Measurements from ENCODE around the gene LTB4R2. TPM values are rescaled to one million over a fixed set of nuclear protein-coding genes. Genes with fewer than 3 reads are reported as not detected.

Gene LTB4R2, protein sequence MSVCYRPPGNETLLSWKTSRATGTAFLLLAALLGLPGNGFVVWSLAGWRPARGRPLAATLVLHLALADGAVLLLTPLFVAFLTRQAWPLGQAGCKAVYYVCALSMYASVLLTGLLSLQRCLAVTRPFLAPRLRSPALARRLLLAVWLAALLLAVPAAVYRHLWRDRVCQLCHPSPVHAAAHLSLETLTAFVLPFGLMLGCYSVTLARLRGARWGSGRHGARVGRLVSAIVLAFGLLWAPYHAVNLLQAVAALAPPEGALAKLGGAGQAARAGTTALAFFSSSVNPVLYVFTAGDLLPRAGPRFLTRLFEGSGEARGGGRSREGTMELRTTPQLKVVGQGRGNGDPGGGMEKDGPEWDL
- 10 to 100 TPM; 12.6 to 18.8 TPM for total RNA-seq

DNA sequence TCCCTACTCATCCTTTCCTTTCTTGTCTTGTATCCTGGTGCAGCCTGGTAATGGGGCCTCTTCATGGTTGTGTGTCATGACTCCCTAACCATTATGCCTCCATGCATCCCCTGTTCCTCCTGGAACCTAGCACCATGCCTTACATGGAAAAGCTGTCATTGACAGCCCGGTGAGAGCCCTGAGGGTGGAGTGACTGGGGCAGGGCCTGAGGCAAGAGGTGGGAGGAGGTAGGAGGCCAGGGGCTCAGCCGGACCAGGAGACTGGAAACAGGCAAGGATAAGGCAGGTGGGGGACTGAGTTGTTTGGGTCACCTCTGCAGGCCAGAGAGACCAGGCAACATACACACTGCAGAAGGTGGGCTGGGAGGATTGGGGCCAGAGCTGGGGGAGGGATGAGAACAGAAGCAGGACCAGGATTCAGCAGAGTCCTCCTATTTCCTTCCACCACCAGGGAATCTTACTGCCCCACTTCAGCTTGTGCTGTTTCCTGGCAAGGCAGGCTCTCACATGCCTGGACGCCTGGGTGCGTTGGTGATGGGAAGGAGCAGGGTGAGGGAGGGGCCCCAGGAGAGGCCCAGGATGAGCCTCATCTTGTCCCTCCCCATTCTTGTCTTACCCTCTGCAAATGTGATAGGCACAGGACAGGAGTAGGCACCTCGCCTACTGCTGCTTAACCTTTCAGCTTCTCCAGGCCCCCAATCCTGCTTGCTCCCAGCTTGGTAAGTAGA lies at the start of gene LTB4R2:
TSS of gene LTB4R2 (plus strand) at position 603 of the 727 bp plus-strand sequence. CDS start 525 bp downstream, outside the sequence.
- Mint-ChIP-seq H3K36me3 (peaks cover 39% of the 10 kb centered on the region), H3K4me1 (peaks cover 62% of the 10 kb centered on the region), H3K9me3 (ENCODE audit: low read depth) (no peaks in the 10 kb centered on the region), H3K4me3 (peak within 1 kb of the TSS; percentile 75), H3K27ac (peak within 1 kb of the TSS; percentile 80), H3K27me3 (no peaks in the 10 kb centered on the region)
- ATAC-seq (no peak), DNase-seq (no peak)
- CTCF ChIA-PET, result interaction anchor here (1.5 to 20.8 kb wide), 14 partner anchors 11 to 195 kb away, joined by 4 to 541 read pairs (median 24); partner anchors contain the start of genes ADCY4, CBLN3, CHMP4A and DCAF11

DNA sequence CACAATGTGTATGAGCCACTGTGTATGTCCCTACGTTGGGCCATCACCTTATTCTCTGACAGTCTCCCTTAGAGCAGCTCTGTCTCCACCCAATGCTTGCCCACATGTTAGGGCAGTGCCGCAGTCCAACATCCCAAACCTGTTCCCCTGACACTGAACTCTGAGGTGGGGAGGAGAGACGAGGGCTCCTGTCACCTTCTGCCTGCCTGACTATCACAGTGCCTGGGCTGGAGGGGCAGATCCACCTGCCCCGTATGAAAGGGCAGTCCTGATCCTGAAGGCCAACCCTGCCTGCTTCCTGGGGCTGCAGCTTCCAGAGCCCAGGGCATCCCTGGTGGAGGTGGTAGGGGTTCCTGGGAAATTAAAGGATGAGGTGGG lies 49.2 kb upstream of the LTB4R2 start:
- H3K4me1 Mint-ChIP-seq, result no peaks in the 10 kb centered on the region
- H3K9me3 Mint-ChIP-seq (ENCODE audit: low read depth), result no peaks in the 10 kb centered on the region

DNA sequence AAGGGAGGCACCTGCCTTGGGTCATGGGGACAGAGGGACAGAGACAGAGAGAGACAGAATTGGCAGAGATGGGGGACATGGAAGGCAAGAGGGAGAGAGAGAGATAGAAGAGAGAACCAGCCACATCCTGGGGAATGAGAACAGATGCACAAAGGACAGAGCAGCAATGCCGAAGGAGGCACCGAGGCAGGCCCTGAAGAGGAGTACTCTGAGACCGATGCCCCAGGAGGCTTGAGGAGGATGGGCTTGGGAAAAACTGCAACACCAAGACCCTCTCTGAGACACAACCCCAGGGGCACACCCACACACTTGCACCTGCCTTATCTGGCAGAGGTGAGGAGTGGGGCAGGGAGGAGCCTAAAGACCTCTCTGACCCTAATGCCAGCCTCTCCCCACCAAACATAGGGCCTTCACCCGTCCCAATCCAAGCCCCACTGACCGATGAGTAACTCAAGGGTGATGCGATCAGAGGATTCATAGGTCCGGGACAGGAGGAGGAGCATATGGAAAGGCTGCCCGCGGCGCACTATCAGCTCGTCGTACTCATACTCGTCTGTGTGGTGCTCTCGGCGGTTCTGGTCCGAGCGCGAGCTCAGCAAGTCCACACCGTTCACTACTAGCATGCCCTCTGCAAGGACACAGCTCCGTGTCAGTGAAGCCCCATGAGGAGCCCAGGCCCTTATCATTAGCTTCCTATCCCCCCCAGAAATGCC lies 48.5 kb upstream of the LTB4R2 start:
- no peak overlapping the region for H3K4me3 Mint-ChIP-seq
- no peaks in the 10 kb centered on the region for H3K9me3 Mint-ChIP-seq (ENCODE audit: low read depth)
- no peaks in the 10 kb centered on the region for H3K36me3 Mint-ChIP-seq
- no peak overlapping the region for H3K27ac Mint-ChIP-seq
- no peaks in the 10 kb centered on the region for H3K27me3 Mint-ChIP-seq
- H3K4me1 Mint-ChIP-seq, result no peaks in the 10 kb centered on the region
- DNase-seq (no peak), ATAC-seq (no peak)
- CTCF ChIA-PET, result interaction anchor here (0.7 to 1.9 kb wide), 3 partner anchors 10 to 18 kb away, joined by 3 to 10 read pairs (median 4); partner anchors contain the start of gene RABGGTA

More for the DNA sequence above, 49.2 kb upstream of the LTB4R2 start:
- H3K4me3 Mint-ChIP-seq, result no peak overlapping the region
- CTCF ChIA-PET, result no interaction called here
- H3K36me3 Mint-ChIP-seq, result no peaks in the 10 kb centered on the region
- DNase-seq (no peak), ATAC-seq (no peak)
- H3K27ac Mint-ChIP-seq, result no peak overlapping the region
- H3K27me3 Mint-ChIP-seq, result no peaks in the 10 kb centered on the region

DNA sequence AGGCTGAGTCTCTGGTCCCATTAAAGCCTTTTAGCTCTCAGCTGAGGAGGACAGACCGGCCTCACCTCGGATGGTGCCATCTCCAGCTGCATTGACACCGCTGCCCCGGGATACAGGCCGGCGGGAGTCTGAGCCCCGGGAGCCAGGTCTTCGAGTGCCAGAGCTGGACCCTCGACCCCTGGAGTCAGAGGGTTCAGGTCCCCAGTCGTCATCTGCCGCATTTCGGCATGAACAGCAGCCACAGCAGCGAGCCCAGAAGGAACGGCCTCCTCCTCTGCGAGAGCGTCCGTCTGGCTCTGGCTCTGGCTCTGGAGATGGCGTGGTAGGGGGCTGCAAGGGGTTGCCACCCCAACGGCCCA lies 48.0 kb upstream of the LTB4R2 start:
- ATAC-seq (no peak), DNase-seq (no peak)
- Mint-ChIP-seq H3K27me3 (no peaks in the 10 kb centered on the region), H3K4me3 (no peak overlapping the region), H3K4me1 (no peaks in the 10 kb centered on the region), H3K27ac (no peak overlapping the region), H3K36me3 (peaks cover 5% of the 10 kb centered on the region), H3K9me3 (ENCODE audit: low read depth) (no peaks in the 10 kb centered on the region)
- CTCF ChIA-PET, result interaction anchor here (0.7 to 1.9 kb wide), 3 partner anchors 10 to 19 kb away, joined by 3 to 10 read pairs (median 4); partner anchors contain the start of gene RABGGTA

DNA sequence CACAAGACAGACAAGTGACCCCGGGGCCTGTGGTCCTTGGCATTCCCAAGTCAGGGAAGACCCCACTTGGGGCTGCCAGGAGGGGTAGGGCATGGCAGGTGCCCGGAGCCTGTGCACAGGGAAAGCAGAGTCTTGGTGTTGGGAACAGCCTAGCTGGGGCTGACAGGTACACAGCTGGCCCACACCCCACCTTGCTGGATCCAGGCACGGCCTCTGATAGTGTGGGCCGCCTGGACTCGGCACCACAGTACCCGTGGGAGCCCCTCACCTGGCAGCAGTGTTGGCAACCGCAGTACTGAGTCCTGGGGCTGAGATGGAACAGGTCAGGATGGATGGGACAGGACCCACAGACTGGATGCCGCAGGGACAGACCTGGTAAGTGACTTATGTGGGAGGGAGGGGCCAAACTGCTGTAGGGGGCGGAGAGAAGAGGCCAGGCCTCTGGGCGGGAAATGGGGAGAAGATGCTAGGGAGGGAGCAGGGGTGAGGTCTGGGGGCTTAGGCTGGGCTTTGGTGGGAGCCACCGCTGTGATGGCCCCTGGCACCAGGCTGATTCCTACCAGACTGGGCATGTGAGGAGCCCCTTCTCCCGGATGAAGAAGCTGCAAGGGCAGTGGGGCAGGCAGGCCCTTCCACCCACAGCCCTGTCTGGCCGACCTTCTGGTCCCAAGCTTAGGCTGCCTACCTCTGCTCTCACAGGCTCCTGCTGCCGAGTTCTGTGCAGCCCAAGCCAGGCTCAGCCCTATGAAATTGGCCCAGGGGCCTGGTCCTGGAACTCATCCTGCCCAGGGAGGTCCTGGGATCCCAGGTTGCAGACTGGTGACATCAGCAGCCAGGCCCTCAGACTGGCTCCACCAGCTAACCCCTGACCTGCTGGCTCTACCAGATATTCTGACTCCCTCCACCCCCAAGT lies 46.9 kb upstream of the LTB4R2 start, which contains the start of gene TGM1:
TSS of gene TGM1 (minus strand) at position 357 of the 913 bp plus-strand sequence. CDS start 825 bp downstream, outside the sequence.
- Mint-ChIP-seq H3K27ac (no peak within 1 kb of the TSS), H3K27me3 (no peaks in the 10 kb centered on the region), H3K4me3 (no peak within 1 kb of the TSS), H3K9me3 (ENCODE audit: low read depth) (no peaks in the 10 kb centered on the region), H3K36me3 (peaks cover 10% of the 10 kb centered on the region), H3K4me1 (no peaks in the 10 kb centered on the region)
- ATAC-seq (no peak), DNase-seq (no peak)
- CTCF ChIA-PET, result interaction anchor here (1.4 to 1.9 kb wide), 2 partner anchors 8 to 11 kb away, joined by 4 to 10 read pairs; partner anchors contain the start of gene RABGGTA

DNA sequence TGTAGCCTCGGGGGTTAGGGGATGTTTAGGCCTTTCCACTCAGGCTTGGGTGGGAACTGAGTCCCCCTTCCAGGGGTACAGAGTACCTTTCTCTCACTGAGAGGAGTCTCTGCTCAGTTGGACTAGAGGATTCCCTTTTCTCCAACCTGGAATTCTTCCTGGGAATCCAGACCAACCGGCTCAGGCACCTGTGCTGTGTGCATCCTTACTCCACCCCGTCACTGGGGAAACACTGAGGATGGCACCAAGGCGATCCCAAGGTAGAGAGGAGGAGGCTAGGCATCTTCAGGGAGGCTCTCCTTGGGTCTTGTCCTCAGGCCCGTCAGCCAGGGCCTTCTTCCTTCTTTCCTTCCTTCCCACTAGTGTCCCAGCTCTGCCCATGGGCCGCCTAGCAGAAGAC lies 46.1 kb upstream of the LTB4R2 start:
- Mint-ChIP-seq H3K36me3 (peaks cover 10% of the 10 kb centered on the region), H3K4me1 (no peaks in the 10 kb centered on the region), H3K27ac (no peak overlapping the region), H3K4me3 (no peak overlapping the region), H3K27me3 (no peaks in the 10 kb centered on the region), H3K9me3 (ENCODE audit: low read depth) (no peaks in the 10 kb centered on the region)
- CTCF ChIA-PET, result interaction anchor here (1.5 kb wide), 1 partner anchor 48 kb away, joined by 4 read pairs; the partner anchor contains the start of gene MDP1
- ATAC-seq, result no peak
- DNase-seq, result no peak

DNA sequence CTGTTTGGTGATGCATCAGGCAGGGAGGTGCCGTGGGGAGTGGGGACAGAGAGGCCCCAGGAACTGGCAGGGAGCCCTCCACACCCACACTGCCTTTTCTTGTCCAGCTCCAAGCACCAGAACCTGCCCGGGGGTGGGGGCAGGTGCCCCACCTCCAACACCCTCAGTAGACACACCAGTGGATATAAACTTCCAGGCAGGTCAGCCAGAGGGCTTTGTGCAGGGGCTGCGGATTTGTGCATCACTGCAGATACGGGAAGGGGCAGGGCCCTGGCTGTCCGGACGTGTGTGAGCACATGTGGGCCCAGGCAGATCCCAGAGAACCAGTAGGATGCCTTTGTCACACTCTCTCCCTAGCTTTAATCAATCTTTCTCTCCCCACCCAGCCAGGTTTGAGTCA lies 45.6 kb upstream of the LTB4R2 start:
- H3K4me1 Mint-ChIP-seq, result no peaks in the 10 kb centered on the region
- DNase-seq (no peak), ATAC-seq (no peak)
- H3K36me3 Mint-ChIP-seq, result peaks cover 10% of the 10 kb centered on the region
- no peaks in the 10 kb centered on the region for H3K9me3 Mint-ChIP-seq (ENCODE audit: low read depth)
- H3K27ac Mint-ChIP-seq, result no peak overlapping the region
- CTCF ChIA-PET, result interaction anchor here (0.8 to 16.6 kb wide), 3 partner anchors 12 to 49 kb away, joined by 3 to 275 read pairs (median 4); partner anchors contain the start of genes MDP1 and TINF2
- H3K4me3 Mint-ChIP-seq, result no peak overlapping the region
- H3K27me3 Mint-ChIP-seq, result no peaks in the 10 kb centered on the region

DNA sequence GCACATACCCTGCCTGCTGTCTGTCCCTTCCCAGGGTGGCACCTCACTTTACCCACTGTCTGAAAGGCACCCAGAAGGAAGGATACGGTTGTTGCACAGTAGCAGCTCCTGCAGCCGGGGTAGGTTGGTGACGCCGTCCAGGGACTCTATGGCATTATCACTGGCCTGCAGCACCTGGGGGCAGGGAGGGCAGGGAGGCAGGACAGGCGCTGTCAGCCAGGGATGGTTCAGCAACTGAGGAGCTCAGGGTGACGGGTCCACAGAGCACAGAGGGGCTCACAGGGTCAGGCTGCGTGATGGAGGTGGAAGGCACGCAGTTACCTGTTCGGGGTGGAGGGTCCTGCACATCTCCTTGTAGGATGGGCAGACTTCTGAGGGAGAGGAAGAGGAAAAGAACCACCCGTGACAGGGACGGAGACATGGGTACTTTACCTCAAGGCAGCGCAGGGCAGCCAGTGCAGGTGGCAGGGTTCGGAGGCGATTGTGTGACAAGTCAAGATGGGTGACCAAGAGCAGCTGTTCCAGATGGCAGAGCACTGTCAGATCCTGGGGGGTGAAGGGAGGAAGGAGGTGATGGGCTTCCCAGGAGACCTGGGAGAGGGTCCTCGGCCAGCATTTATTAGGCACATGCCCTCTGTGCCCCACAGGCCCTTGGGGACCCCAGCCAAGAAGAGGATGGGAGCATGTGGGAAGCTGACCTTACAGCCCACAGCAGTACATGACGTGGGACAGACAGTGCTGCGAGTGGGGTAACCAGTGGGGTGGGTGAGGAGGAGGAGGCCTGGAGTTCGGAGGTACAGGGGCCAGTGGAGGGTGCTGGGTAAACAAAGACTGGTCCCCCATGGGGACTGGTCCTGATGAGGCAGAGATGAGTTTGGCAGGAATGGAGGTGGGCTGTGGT lies 43.3 kb upstream of the LTB4R2 start:
- Mint-ChIP-seq H3K27me3 (no peaks in the 10 kb centered on the region), H3K9me3 (ENCODE audit: low read depth) (no peaks in the 10 kb centered on the region), H3K4me3 (no peak overlapping the region), H3K36me3 (peaks cover 10% of the 10 kb centered on the region), H3K27ac (no peak overlapping the region), H3K4me1 (peaks cover 12% of the 10 kb centered on the region)
- CTCF ChIA-PET, result interaction anchor here (1.1 to 16.6 kb wide), 4 partner anchors 13 to 33 kb away, joined by 3 to 275 read pairs (median 30); partner anchors contain the start of genes DHRS1, NOP9 and TINF2
- no peak for ATAC-seq
- DNase-seq, result no peak

DNA sequence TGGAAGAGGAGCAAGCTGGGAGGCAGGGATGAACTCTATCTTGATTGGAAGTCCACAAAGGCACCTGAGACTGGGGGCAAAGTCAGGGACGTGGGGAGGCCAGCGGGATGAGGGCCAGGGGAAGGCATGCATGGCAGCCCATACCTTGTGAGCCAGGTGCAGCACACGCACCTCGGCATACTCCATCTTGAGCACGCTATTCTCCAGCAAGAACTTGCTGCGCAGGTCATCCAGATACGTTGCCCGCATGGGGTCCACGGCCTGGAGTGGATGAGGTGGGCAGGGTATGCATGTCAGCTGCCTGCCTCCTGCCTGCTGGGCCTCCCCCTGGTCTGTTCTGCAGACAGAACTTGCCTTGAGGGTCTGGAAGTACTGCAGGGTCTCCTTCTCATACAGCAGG lies 42.4 kb upstream of the LTB4R2 start:
- H3K27ac Mint-ChIP-seq, result no peak overlapping the region
- H3K4me3 Mint-ChIP-seq, result no peak overlapping the region
- ATAC-seq, result no peak
- no peak for DNase-seq
- peaks cover 21% of the 10 kb centered on the region for H3K4me1 Mint-ChIP-seq
- H3K36me3 Mint-ChIP-seq, result peaks cover 10% of the 10 kb centered on the region
- H3K9me3 Mint-ChIP-seq (ENCODE audit: low read depth), result no peaks in the 10 kb centered on the region
- H3K27me3 Mint-ChIP-seq, result no peaks in the 10 kb centered on the region
- CTCF ChIA-PET, result interaction anchor here (6.3 to 16.6 kb wide), 2 partner anchors 18 to 32 kb away, joined by 53 to 275 read pairs; partner anchors contain the start of genes DHRS1, NOP9 and TINF2

DNA sequence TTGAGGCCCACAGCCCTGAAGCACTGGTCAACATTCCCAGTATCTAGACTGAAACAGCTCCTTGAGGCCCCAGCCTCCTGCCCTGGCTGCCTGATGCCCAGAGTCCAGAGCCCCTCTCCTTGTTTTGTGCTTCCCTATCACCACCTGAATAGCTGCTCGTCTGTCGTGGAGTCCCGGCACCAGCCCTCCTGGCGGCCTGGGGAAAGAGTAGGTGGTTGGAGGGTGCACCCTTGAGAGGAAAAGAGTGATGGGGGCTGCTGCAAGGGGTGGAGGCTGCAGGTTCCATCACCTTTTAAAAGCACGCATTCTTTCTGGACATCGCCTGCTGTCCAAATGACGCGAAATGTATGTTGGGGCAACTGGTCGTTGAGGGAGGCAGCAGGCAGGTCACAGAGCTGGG lies 41.7 kb upstream of the LTB4R2 start:
- no peak for DNase-seq
- Mint-ChIP-seq H3K27me3 (no peaks in the 10 kb centered on the region), H3K36me3 (peaks cover 10% of the 10 kb centered on the region), H3K9me3 (ENCODE audit: low read depth) (no peaks in the 10 kb centered on the region), H3K4me3 (no peak overlapping the region), H3K27ac (no peak overlapping the region), H3K4me1 (peaks cover 27% of the 10 kb centered on the region)
- CTCF ChIA-PET, result interaction anchor here (0.6 to 16.6 kb wide), 4 partner anchors 18 to 164 kb away, joined by 3 to 275 read pairs (median 28); partner anchors contain the start of genes CHMP4A, DHRS1, NOP9 and TINF2
- no peak for ATAC-seq

DNA sequence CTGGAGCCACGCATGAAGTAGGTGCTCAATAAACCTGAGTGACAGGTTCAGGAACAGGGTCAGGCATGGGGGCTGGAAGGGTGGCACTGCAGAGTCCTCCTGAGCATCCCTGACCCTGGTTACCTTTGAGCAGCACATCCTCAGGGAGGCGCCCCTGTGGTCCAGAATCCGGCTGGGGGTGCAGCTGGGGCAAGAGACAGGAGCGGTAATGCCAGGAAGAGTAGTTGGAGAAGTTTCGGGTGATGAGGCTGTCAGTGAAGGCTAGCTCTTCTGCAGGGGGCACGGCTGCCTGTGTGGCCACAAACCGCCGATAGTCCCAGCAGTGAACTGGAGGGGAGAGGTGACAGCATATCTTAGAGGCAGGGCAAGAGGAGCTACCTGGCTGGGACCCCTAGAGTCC lies 40.6 kb upstream of the LTB4R2 start:
- no peaks in the 10 kb centered on the region for H3K27me3 Mint-ChIP-seq
- no peak for DNase-seq
- no peak overlapping the region for H3K27ac Mint-ChIP-seq
- no peak overlapping the region for H3K4me3 Mint-ChIP-seq
- no peaks in the 10 kb centered on the region for H3K9me3 Mint-ChIP-seq (ENCODE audit: low read depth)
- no peak for ATAC-seq
- H3K4me1 Mint-ChIP-seq, result peaks cover 38% of the 10 kb centered on the region
- peaks cover 10% of the 10 kb centered on the region for H3K36me3 Mint-ChIP-seq
- CTCF ChIA-PET, result interaction anchor here (1.2 to 16.6 kb wide), 5 partner anchors 10 to 56 kb away, joined by 3 to 275 read pairs (median 4); partner anchors contain the start of genes CHMP4A, DHRS1, NOP9 and TINF2
